Stimulated activated CD8-positive, alpha-beta memory T cell treated with anti-CD3 and anti-CD28 coated beads, Interleukin-7, amount 100 ng/mL, for 48 hours (primary cell): ENCODE results near the gene RAB6A.

ENCODE experiments used
- DNase-seq, 2 donors: peaks; one replicate each; pipeline ENCODE4 v3.0.0-alpha.2; 2020; ENCODE audit warnings: low read depth in 1 of 2; ENCODE audit errors: extremely low read depth in 1 of 2

Gene RAB6A

DNA sequence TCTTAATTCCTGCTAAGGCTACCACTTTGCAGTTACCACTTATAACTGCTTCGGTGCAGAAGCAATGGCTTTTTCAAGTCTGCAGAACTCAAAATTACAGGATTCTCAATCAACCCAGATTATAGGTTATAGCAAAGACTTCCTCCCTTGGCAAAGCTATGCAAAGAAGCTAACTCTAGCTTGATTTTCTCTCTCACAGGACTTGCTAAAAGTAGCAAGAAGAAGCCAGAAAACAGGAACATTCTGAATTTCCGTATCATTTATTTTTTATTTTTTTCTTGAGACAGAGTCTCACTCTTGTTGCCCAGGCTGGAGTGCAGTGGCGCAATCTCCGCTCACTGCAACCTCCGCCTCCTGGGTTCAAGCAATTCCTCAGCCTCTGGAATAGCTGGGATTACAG is 125.2 kb downstream of the RAB6A start:
- no peak for DNase-seq

DNA sequence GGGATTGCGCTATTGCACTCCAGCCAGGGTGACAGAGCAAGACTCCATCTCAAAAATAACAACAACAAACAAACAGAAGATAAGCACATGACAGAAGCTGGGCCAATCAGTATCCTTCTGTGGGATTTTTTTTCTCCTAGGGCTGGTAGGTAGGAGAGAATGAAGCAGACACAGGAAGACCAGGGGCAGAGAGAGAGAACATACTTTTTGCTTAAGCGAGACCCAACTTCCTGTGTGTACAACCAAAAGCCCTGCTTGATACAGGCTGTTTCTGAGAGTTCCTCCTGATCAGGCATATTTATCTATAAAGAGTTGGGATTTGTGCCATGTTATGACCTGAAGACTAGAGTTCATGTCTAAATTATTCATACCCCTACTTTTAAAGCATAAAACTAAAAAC is 126.9 kb downstream of the RAB6A start:
- DNase-seq, result no peak

DNA sequence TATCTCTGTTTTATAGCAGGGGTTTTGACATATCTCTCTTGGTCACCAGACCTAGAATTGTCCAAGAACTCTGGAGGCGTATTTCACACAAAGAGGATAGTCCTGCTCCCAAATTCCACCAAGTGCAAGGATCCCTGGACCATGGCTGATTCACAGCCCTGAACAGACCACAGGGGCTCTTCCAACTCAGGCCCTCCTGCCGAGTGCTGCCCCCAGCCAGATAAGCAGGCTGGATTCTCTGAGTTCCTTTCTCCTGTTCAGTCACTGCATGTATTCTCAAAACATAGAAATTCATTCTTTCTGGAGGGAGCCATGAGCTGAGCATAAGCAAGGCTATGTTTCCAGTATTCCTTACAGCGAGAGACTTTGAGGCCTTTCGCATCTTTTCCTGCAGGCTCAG is 127.9 kb downstream of the RAB6A start:
- no peak for DNase-seq

DNA sequence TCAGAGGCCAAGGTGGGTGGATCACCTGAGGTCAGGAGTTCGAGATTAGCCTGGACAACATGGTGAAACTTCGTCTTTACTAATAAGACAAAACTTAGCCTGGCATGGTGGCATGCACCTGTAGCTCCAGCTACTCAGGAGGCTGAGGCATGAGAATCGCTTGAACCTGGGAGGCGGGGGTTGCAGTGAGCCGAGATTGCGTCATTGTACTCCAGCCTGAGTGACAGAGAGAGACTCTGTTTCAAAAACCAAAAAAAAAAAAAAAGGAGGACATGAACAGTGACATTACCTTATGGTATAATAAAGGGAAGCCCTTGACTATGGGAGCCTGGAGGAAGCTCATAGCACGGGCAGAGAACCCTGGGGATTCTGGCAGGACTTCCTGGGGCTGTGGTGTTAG is 131.0 kb downstream of the RAB6A start:
- no peak for DNase-seq

DNA sequence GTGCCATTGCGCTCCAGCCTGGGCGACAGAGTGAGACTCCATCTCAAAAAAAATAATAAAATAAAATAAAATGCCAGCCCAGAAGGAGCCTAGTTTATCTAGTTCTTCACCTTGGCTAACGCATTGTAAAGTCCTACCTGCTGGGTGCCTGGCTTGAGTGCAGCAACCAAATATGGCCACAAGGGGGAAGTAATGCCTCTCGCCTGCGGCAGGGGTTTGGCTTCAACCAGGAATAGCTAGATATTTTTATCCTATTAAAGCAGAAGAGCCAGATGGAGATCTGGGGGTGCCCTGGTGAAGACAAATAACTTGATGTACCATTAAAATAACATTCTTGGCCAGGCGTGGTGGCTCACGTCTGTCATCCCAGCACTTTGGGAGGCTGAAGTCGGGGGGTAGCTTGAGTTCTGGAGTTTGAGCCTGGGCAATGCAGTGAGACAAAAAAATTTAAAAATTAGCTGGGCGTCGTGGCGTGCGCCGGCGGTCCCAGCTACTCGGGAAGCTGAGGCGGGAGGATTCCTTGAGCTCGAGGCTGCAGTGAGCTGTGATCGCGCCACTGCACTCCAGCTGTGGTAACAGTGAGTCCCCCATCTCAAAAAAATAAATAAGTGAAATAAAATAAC is 135.1 kb downstream of the RAB6A start:
- peak in 1 of 2 donors; percentile 21 for DNase-seq
